K562 (cell line): ENCODE results near the gene EPHB2. TPM values are rescaled to one million over a fixed set of nuclear protein-coding genes. Genes with fewer than 3 reads are reported as not detected.

Source experiments
- PURB ChIP-seq: sonication (generic); formaldehyde crosslinking; IDR thresholded peaks from 2 replicates; pipeline ENCODE4 v1.9.0; 2021; ENCODE audit warnings: low read depth, mild to moderate bottlenecking, missing genetic modification reagents
- TCF7 ChIP-seq: sonication (generic); IDR thresholded peaks from 2 replicates; pipeline ENCODE4 v1.6.1; 2016; ENCODE audit warnings: antibody characterized with exemption, borderline replicate concordance
- polyA plus RNA-seq, 8 experiments: library from polyadenylated mRNA; depleted of rRNA in 4 of 8; stranded (reverse) in 5 of 8; unstranded in 3 of 8; fragments of >200 nt; fragmentation: Nextera tagmentation in 2 of 8; fragmentation: Illumina TruSeq in 1 of 8; extraction: Ambion mirVana in 2 of 8; extraction: Trizol in 1 of 8; gene quantifications; 2 replicates each; pipeline versions ENCODE4 v1.2.1 to v1.2.3, GENCODE V29; 2011 to 2014; ENCODE audit warnings: inconsistent platforms in 1 of 8, missing spikeins in 1 of 8
- total RNA-seq, 7 experiments: library from RNA; depleted of rRNA in 6 of 7; stranded (reverse); fragments of >200 nt in 6 of 7; fragmentation: Illumina TruSeq in 2 of 7; extraction: Trizol in 2 of 7; gene quantifications; 2 replicates each; pipeline versions ENCODE4 v1.2.1 to v1.2.3, GENCODE V29; 2011 to 2021; ENCODE audit warnings: low replicate concordance in 1 of 7
- TF ChIP-seq, protein P1 (sequence below), 2 experiments: fragments of 450-650 bp in 1 of 2; sonication (generic) in 1 of 2; formaldehyde crosslinking in 1 of 2; IDR thresholded peaks; 2 replicates each; pipeline versions ENCODE4 v1.7.1 to v1.9.0; 2016 to 2022; ENCODE audit warnings: inconsistent platforms in 1 of 2, mild to moderate bottlenecking in 1 of 2, missing genetic modification reagents in 1 of 2

The EPHB2 gene
- total and polyA plus RNA-seq, 9 of the 15 experiments (the other 6 are each of a cell fraction or from before 2014, with no cell fraction given), result not detected

DNA sequence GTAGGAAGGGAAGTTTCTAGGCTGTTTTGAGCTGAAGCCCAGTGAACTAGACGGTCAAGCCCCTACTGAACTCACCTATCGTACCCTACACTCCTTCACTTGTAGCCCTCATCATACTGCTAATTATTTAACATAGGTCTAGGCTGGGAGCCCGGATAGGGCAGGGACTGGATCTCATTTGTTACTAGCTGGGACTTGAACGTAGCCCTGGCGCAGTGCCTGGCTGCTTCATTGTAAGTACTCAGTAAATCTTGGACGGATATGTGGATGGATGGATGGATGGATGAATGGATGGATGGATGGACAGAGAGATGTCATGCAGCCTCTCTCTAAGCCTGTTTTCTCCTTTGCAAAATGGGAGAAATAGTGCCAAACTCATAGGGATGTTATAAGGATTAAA, 129.2 kb downstream of the EPHB2 start (continued):
- TF ChIP-seq, protein P1, sequence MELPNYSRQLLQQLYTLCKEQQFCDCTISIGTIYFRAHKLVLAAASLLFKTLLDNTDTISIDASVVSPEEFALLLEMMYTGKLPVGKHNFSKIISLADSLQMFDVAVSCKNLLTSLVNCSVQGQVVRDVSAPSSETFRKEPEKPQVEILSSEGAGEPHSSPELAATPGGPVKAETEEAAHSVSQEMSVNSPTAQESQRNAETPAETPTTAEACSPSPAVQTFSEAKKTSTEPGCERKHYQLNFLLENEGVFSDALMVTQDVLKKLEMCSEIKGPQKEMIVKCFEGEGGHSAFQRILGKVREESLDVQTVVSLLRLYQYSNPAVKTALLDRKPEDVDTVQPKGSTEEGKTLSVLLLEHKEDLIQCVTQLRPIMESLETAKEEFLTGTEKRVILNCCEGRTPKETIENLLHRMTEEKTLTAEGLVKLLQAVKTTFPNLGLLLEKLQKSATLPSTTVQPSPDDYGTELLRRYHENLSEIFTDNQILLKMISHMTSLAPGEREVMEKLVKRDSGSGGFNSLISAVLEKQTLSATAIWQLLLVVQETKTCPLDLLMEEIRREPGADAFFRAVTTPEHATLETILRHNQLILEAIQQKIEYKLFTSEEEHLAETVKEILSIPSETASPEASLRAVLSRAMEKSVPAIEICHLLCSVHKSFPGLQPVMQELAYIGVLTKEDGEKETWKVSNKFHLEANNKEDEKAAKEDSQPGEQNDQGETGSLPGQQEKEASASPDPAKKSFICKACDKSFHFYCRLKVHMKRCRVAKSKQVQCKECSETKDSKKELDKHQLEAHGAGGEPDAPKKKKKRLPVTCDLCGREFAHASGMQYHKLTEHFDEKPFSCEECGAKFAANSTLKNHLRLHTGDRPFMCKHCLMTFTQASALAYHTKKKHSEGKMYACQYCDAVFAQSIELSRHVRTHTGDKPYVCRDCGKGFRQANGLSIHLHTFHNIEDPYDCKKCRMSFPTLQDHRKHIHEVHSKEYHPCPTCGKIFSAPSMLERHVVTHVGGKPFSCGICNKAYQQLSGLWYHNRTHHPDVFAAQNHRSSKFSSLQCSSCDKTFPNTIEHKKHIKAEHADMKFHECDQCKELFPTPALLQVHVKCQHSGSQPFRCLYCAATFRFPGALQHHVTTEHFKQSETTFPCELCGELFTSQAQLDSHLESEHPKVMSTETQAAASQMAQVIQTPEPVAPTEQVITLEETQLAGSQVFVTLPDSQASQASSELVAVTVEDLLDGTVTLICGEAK (IDR thresholded peaks at IDR 0.05), result no peak
- TF ChIP-seq, protein P1 (CRISPR knock-in tag; IDR thresholded peaks at IDR 0.05), result no peak
- TF ChIP-seq TCF7, result no peak
- TF ChIP-seq PURB, result no peak
